ENCODE results near the gene PAF1. TPM values are rescaled to one million over a fixed set of nuclear protein-coding genes. Genes with fewer than 3 reads are reported as not detected.

Gene PAF1
- total RNA-seq, 1 experiment from 2014 or later, result 38.0 TPM

DNA sequence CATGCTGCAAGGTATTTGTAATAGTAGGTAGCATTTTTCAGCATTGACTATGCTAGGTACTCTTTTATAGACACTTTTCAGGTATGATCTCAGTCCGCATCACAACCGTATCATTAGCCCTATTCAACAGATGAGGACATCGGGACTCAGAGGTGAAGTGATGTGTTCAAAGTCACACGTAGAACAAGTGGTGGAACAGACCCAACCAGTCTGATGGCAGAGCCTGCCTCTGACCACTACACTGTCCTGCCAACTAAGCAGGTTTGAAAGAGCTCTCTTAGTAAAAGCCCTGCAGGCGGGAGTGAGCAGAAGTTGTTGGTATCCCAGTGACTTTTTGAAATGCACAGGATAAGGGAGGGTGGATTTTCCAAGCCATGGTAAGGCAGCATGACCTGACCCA, 20.2 kb downstream of the PAF1 start:
- Histone ChIP-seq H2AK5ac (ENCODE audit: insufficient read length, low read length) (no peak overlapping the region), H3K9ac (ENCODE audit: extremely low read depth, insufficient read length, low read length) (no peak overlapping the region), H4K91ac (ENCODE audit: insufficient read length, low read depth, low read length) (no peak overlapping the region), H3K56ac (ENCODE audit: insufficient read length, low read depth, low read length) (no peak overlapping the region), H3K79me1 (ENCODE audit: insufficient read depth, low read depth, low read length, poor library complexity, severe bottlenecking) (no peaks in the 10 kb centered on the region), H3K14ac (ENCODE audit: insufficient read depth, low read length) (no peak overlapping the region), H2BK12ac (ENCODE audit: insufficient read length, low read depth, low read length) (no peak overlapping the region), H3K27ac (ENCODE audit: insufficient read length, low read depth, low read length) (no peak overlapping the region), H3K23me2 (ENCODE audit: insufficient read length, low read depth, low read length, poor library complexity, severe bottlenecking) (no peaks in the 10 kb centered on the region), H2BK15ac (ENCODE audit: low read depth, low read length) (no peak overlapping the region), H2BK20ac (ENCODE audit: low read depth, low read length, poor library complexity, severe bottlenecking) (no peak overlapping the region), H2AFZ (ENCODE audit: low read length) (no peak overlapping the region), H4K20me1 (ENCODE audit: control insufficient read depth, insufficient read depth, insufficient read length) (no peaks in the 10 kb centered on the region), H2BK120ac (ENCODE audit: low read depth, low read length, poor library complexity, severe bottlenecking) (no peak overlapping the region), H2BK5ac (ENCODE audit: insufficient read length, low read length) (no peak overlapping the region), H3K18ac (ENCODE audit: insufficient read length, low read depth, low read length) (no peak overlapping the region), H3K4me1 (ENCODE audit: insufficient read depth, low read length) (no peaks in the 10 kb centered on the region), H3K79me2 (ENCODE audit: insufficient read depth, low read length) (no peaks in the 10 kb centered on the region), H3K9me3 (ENCODE audit: control insufficient read depth, low read depth, low read length) (no peaks in the 10 kb centered on the region), H3K27me3 (ENCODE audit: insufficient read depth, low read length) (no peaks in the 10 kb centered on the region), H3T11ph (ENCODE audit: low read length) (no peak overlapping the region), H3K4me2 (ENCODE audit: insufficient read depth, insufficient read length, low read length) (no peak overlapping the region), H3K4ac (ENCODE audit: low read depth, low read length) (no peak overlapping the region), H3K23ac (ENCODE audit: insufficient read length, low read depth, low read length) (no peak overlapping the region), H4K8ac (replicated peaks; ENCODE audit: insufficient read length, low read depth, low read length) (no peak overlapping the region), H4K5ac (ENCODE audit: insufficient read length, low read depth, low read length) (no peak overlapping the region)
- H3K4me1 Mint-ChIP-seq, result no peaks in the 10 kb centered on the region
- H3K27me3 Mint-ChIP-seq (ENCODE audit: low read depth), result no peaks in the 10 kb centered on the region; the same call in 1 of the 2 replicates
- no peak overlapping the region for H3K4me3 Mint-ChIP-seq
- H3K27ac Mint-ChIP-seq, result no peak overlapping the region
- peaks cover 43 to 71% (median 62%) of the 10 kb centered on the region in 3 experiments for H3K36me3 Mint-ChIP-seq (ENCODE audit: insufficient read depth in 1 of 3, low read depth in 3 of 3)
- WGBS (ENCODE audit: extremely low coverage, insufficient read length, low lambda C conversion rate), result no CpG with 5 or more reads among the region's 5 CpGs
- no peak for DNase-seq
- H3K9me3 Mint-ChIP-seq, result no peaks in the 10 kb centered on the region; a peak in 1 of 5 replicates
- TF ChIP-seq, protein P1, sequence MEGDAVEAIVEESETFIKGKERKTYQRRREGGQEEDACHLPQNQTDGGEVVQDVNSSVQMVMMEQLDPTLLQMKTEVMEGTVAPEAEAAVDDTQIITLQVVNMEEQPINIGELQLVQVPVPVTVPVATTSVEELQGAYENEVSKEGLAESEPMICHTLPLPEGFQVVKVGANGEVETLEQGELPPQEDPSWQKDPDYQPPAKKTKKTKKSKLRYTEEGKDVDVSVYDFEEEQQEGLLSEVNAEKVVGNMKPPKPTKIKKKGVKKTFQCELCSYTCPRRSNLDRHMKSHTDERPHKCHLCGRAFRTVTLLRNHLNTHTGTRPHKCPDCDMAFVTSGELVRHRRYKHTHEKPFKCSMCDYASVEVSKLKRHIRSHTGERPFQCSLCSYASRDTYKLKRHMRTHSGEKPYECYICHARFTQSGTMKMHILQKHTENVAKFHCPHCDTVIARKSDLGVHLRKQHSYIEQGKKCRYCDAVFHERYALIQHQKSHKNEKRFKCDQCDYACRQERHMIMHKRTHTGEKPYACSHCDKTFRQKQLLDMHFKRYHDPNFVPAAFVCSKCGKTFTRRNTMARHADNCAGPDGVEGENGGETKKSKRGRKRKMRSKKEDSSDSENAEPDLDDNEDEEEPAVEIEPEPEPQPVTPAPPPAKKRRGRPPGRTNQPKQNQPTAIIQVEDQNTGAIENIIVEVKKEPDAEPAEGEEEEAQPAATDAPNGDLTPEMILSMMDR (conservative IDR thresholded peaks at IDR 0.05), result no peak
